ENCODE data around the gene SOWAHA. TPM values are rescaled to one million over a fixed set of nuclear protein-coding genes. Genes with fewer than 3 reads are reported as not detected.

Gene SOWAHA
- total and polyA plus RNA-seq, 2 of the 8 experiments (the other 6 are each of a cell fraction or from before 2014, with no cell fraction given), result 0.09 to 0.11 TPM

GRCh38 chr5:132772291-132773070, 40.6 kb upstream of the SOWAHA start (continued):
- no peak for TF ChIP-seq ATF3 (IDR thresholded peaks at IDR 0.05; ENCODE audit: insufficient read depth, low read depth, low read length)
- no peak for TF ChIP-seq JUN (IDR thresholded peaks at IDR 0.05; ENCODE audit: low read depth, low read length)
